Measurements from ENCODE around the gene PRKCH.

GRCh38 chr14:61443481-61443880, 122.1 kb downstream of the PRKCH start:
- TF ChIP-seq CTCF (IDR thresholded peaks at IDR 0.05; ENCODE audit: poor library complexity) (no peak), EZH2 (IDR thresholded peaks at IDR 0.05; ENCODE audit: borderline replicate concordance) (no peak)

All from hepatocyte (in vitro differentiated cells).